Measurements from ENCODE around the gene PDHX.
"Not testable (repeated sequence)": the region's sequence is repeated elsewhere in the genome, so short reads cannot be mapped to it uniquely, and the experiment has no call there.

The PDHX gene

DNA sequence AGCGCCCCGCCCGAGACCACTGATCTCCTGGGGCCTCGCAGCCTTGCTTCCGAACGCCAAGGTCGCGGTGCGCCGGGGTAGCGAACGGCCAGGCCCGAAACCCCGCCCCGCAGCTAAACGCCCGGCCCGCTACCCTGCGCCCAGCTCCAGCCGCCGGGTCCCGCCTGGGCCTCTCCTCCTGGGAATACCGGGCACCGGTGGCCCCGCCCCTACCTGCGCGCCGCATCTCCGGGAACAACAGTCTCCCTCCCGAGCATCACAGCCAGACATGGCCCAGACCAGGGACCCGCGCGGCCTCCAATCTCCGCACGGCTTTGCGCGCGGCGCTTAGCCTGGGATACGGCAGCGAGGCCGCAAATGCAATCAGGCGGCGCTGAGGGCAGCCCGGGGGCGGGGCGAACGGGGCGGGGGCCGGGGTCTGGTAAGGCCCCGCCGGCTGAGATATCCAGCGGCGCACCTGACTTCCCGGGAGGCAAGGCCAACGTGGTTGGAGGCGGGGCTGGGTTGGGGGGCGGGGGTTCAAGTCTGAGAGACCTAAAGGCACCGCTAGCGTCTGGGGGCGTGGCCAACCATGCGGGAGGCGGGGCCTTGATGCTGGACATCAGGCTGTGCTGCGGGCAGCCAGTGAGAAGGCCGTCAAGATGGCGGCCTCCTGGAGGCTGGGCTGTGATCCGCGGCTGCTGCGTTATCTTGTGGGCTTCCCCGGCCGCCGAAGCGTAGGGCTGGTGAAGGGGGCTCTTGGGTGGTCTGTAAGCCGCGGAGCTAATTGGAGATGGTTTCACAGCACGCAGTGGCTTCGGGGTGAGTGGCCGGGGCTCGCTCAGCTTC, at the start of gene PDHX, which contains the start of gene APIP:
PDHX (plus strand) TSS at position 604 of the 828 bp plus-strand sequence; CDS start at position 642, 38 bp downstream.
APIP (minus strand) TSS at position 365 of the 828 bp plus-strand sequence; CDS start at position 270, 95 bp downstream.
- DNase-seq: peak; percentile 98

DNA sequence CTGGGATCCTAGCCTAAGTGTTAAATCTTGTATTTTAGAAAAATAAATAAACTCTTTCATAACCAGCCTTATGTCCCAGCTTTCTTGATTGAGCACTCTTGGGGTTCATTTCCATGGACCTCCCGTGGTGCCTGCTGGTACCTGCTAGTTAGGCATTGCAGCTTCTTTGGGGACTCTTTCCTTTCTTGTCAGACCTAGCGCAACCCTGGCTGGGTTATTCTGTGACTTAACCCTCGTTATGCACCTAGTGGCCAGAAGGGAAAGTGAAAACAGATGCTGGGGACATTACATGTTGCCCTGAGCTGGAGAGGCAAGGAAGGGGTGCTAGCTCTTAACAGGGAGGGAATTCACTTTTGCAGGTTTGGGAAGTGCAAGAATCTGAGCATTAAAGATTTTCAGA, 47.0 kb upstream of the PDHX start:
- no peak for DNase-seq

DNA sequence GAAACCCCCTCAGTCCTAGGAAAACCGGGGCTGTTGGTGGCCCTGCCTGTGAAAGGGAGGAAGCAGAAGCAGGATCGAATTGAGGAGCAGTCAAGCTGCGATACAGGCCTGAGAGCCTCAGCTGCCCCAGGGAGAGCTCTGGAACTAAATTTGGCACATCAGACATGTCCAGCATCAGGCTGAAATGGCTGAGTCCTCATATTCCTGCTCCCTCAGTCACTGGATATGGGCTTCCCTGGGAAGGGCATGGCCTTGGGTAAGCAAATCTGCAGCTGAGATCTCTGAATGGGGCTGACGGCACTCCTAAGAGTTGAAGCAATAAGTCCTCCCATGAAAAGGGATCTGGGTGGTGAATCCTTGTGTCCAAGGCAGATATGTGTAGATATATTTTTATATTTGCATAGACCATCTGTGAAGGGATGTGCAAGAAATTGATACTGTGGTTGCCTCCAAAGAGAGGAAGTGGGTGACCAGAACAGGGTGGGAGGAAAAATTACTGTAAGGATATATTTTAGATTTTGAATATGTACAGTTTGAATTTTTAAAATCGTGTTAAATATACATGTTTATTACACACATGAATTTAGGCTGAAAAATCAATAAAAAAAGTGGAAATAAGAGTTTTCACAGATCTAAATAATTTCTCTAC, 45.7 kb upstream of the PDHX start:
- no peak for DNase-seq

DNA sequence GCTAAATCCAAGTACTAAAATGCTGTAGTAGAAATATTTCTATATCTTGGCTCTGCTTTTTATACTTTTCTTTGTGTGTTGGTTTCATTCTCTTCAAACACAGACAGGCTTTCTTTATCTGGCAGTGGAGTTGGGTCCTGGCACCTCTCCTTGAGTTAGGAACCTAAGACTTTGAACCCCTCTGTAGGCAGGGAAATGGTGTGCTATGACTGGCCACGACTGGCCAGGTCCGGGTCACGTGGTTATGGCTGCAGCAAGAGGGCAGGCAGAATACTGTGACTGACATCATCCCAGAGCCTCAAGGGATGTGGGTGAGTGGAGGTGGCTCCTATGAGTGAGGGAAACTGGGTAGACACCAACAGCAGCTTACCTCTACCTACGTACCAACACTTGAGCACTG, 42.2 kb upstream of the PDHX start:
- no peak for DNase-seq

GRCh38 chr11:34877375-34877975, 38.9 kb upstream of the PDHX start:
- no peak for DNase-seq

- DNase-seq: no peak
These were observed 34.5 kb upstream of the PDHX start for GRCh38 chr11:34881900-34882299.

GRCh38 chr11:34886609-34887008, 29.8 kb upstream of the PDHX start:
- no peak for DNase-seq

GRCh38 chr11:34887260-34887659, 29.2 kb upstream of the PDHX start:
- no peak for DNase-seq

DNA sequence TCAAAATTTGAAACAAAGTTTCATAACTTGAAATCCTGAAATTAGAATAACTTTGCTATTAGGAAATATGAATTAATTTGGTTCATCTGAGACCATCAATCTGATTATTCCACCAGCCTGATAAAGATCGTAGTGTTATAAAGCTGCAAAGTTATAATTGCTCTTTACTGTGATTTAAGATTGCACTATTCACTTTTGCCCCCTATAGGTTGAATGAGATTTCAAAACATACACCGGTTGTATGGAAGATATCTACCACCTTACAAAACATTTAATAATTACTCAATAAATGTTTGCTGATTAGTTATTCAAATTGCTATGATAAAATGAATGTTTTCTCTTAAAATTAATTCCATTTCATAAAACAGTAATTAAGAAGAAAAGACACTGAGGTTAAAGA, 26.3 kb upstream of the PDHX start:
- DNase-seq: no peak

- no peak for DNase-seq
These were observed 25.6 kb upstream of the PDHX start for GRCh38 chr11:34890812-34891211.

GRCh38 chr11:34891611-34892010, 24.8 kb upstream of the PDHX start:
- no peak for DNase-seq

- no peak for DNase-seq
These were observed 23.0 kb upstream of the PDHX start for GRCh38 chr11:34893416-34893815.

- not testable (repeated sequence) for DNase-seq
These were observed 20.2 kb upstream of the PDHX start for GRCh38 chr11:34896191-34896590.

GRCh38 chr11:34897171-34897870, 19.1 kb upstream of the PDHX start:
- DNase-seq: no peak

- DNase-seq: no peak
These were observed 17.9 kb upstream of the PDHX start for GRCh38 chr11:34898474-34898873.

DNA sequence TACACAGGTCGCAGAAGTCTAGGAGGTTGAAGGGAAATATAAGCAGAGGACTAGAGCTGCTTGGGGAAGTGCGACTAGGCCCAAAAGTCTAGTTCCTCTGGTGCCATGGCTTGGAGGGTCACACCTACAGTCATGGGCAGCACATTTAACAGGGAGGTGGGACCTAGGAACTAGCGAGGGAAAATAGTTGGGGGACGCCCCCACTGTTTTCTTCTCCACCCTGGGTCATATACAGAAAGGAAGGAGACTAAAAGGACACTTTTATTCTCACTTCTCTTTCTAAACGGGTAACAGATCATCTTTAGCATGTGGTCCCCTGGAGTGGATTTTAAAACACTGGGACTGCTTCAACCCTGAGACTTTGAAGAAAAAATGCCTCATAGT, 16.8 kb upstream of the PDHX start:
- no peak for DNase-seq

- DNase-seq: no peak
These were observed 11.9 kb upstream of the PDHX start for GRCh38 chr11:34904421-34904955.

- DNase-seq: no peak
These were observed 10.8 kb upstream of the PDHX start for GRCh38 chr11:34905666-34906065.

- no peak for DNase-seq
These were observed 8.4 kb upstream of the PDHX start for GRCh38 chr11:34907934-34908593.

DNA sequence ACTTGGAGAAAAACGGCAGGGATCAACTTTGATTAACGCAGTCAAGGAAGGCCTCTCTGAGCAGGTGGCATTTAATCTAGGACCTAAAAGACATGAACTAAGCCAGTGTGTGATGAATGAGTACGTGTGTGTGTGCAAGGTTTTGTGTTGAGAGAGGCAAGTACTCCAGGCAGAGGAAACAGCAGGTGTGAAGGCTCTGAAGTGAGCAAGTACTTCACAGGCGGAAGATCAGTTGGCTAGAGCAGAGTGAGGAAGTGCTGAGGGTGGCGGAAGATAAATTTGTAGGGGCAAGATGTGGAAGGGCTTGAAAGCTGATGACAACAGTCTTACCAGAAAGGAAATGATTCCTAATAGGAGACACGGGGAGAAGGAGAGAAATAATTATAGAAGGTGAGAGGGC, 7.0 kb upstream of the PDHX start:
- DNase-seq: no peak

DNA sequence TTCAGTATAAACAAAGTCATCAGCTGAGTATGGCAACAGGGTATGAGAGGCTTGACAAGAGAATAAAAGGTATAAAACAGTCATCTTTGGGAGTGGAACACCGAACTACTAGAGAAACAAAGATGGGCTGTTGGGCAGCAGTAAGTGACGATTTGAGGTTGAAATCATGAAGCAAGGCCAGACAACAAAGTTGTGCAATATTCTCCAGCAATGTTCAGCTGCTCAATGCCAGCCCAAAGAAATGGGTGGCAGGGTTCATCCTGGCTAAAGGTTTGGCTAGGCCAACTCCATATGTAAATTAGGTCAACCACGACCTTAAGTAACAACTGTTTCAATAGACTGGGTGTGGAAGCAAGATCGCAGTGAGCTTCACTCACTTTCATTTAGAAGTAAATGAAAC, 6.5 kb upstream of the PDHX start:
- DNase-seq: no peak

GRCh38 chr11:34910817-34911216, 5.6 kb upstream of the PDHX start:
- no peak for DNase-seq
